Activated T-helper 2 cell treated with anti-CD3 and anti-CD28 coated beads, Interferon-gamma antibody, Interleukin-2, Interleukin-4, amounts not matched to agents 10 μg/mL and 5 μg/mL and 100 μg/mL, durations not matched to agents 14 hours and 24 hours and 36 hours (primary cell): ENCODE data around the gene SULF2. TPM values are rescaled to one million over a fixed set of nuclear protein-coding genes. Genes with fewer than 3 reads are reported as not detected.

Source experiments
- DNase-seq: peaks from one replicate; pipeline ENCODE4 v3.0.0; 2021; ENCODE audit warnings: low spot score
- H3K27ac Mint-ChIP-seq: one replicate; pipeline ENCODE4 v1.8.0; 2021; ENCODE audit warnings: mixed read lengths
- H3K27me3 Mint-ChIP-seq: one replicate; pipeline ENCODE4 v1.8.0; 2021; ENCODE audit warnings: low read depth, mixed read lengths
- H3K36me3 Mint-ChIP-seq: one replicate; pipeline ENCODE4 v1.8.0; 2021; ENCODE audit warnings: low read depth, mixed read lengths
- H3K4me1 Mint-ChIP-seq: one replicate; pipeline ENCODE4 v1.8.0; 2021; ENCODE audit warnings: low read depth, mixed read lengths
- H3K4me3 Mint-ChIP-seq: one replicate; pipeline ENCODE4 v1.8.0; 2021; ENCODE audit warnings: low read depth, mild to moderate bottlenecking, moderate library complexity, mixed read lengths
- H3K9me3 Mint-ChIP-seq: one replicate; pipeline ENCODE4 v1.8.0; 2021; ENCODE audit warnings: mixed read lengths
- intact Hi-C: fragments of 100-400 bp; cut with micrococcal nuclease; formaldehyde crosslinking; loops from one replicate; pipeline ENCODE4 v1.15.1; 2023
- total RNA-seq: library from RNA; stranded (reverse); gene quantifications from 2 replicates; pipeline ENCODE4 v1.2.3, GENCODE V29; 2022

The SULF2 gene
- total RNA-seq, 1 donor from 2014 or later: 0.48 TPM

DNA sequence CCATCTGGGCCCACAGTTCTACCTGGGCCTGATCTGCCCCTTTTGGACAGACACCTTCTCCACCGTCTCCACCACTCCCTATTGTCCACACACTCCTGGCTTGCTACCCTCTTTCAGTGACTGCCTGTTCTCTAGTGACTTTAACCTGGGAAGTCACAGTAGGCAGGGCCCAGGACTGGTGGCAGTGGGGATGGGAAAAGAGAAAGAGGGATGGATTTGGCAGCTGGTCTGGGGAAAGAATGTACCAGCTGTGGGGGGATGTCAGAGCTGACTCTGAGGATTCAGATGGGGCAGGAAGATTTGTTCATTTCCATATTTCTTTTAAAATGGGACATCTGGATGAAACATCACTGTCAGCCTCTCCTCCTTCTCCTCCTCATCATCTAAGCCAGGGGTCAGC is 85.5 kb downstream of the SULF2 start:
- H3K36me3 Mint-ChIP-seq: no peaks in the 10 kb centered on the region
- peaks cover 7% of the 10 kb centered on the region for H3K4me1 Mint-ChIP-seq
- intact Hi-C loops: no loop called here
- no peak overlapping the region for H3K27ac Mint-ChIP-seq
- no peaks in the 10 kb centered on the region for H3K27me3 Mint-ChIP-seq
- no peak overlapping the region for H3K4me3 Mint-ChIP-seq
- DNase-seq: no peak
- H3K9me3 Mint-ChIP-seq: no peaks in the 10 kb centered on the region

DNA sequence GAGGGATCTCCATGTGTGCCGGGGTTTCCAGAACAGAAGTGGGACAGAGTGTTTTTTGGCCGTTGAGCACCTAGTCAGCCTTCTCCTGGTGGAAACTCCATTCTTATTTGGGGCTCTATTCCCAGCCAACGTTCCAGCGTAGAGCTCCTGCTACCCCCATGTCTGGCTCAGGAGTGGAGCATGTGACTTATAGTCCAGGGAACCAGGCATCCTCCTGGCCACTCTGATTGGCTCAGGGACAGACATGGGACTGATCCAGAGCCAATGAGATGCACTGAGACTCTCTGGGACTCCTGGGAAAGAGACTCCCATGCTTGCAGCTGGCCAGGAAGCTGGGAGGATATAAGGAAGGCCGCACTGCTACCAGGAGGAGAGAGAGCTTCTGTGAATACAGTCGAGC is 87.1 kb downstream of the SULF2 start:
- no peaks in the 10 kb centered on the region for H3K27me3 Mint-ChIP-seq
- H3K9me3 Mint-ChIP-seq: no peaks in the 10 kb centered on the region
- H3K4me1 Mint-ChIP-seq: peaks cover 8% of the 10 kb centered on the region
- intact Hi-C loops: no loop called here
- DNase-seq: no peak
- no peak overlapping the region for H3K27ac Mint-ChIP-seq
- H3K36me3 Mint-ChIP-seq: no peaks in the 10 kb centered on the region
- no peak overlapping the region for H3K4me3 Mint-ChIP-seq

DNA sequence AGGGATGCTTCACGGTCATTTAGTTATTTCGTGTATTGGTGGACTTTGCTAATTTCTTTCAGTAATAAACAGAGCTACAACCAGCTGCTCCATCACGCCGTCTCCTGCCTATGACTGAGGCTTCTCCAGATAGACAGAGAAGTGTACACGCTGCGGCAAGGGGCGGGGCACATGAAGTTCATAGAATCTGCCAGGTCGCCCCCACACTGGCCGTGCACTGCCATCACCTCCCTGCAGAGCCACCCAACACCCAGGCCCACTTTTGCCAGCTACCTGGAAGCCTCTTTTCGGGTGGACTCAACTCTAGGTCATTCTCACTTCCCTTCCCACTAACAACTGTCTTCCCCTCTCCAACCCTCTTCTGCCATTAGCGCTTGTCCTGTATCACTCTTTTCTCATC is 88.4 kb downstream of the SULF2 start:
- intact Hi-C loops: no loop called here
- no peak overlapping the region for H3K4me3 Mint-ChIP-seq
- no peak for DNase-seq
- no peaks in the 10 kb centered on the region for H3K36me3 Mint-ChIP-seq
- H3K27me3 Mint-ChIP-seq: no peaks in the 10 kb centered on the region
- H3K4me1 Mint-ChIP-seq: peaks cover 8% of the 10 kb centered on the region
- no peaks in the 10 kb centered on the region for H3K9me3 Mint-ChIP-seq
- H3K27ac Mint-ChIP-seq: no peak overlapping the region

DNA sequence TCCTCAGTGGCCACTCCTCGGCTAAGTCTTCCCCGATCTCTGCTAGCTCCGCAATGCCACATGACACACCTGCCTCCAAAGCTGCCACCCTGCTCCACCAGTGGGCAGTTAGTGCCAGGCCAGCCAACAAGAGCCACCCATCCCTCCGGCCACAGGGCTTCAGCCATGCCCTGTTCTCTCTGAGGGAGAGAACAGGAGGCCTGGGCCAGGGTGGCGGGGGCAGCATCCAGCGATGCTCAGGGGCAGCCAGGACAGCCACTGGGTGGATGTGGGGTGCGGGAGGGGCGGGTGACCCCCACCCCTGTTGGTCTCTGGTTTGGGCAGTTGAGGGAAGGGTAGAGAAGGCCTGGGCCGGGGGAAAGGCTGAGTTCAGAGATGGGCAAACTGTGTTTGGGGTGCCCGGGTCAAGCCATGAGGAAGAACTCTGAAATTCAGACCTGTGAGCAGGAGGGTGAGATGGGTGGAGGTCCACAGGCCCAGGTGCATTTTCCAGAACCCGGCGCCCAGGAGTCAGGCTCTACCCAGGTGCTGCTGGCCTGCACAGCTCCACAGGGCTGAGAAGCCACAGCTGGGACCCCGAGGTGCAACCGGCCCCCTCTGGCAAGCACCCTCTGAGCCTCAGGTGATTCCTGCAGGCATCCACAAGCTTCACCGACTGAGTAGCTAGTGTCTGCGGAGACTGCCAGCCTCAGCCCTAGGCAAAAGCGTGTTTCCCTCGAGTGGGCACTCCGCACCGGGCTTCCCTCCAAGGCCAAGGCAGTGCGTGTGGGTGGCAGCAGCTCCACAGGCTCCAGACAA is 91.1 kb downstream of the SULF2 start:
- Mint-ChIP-seq H3K4me1 (peaks cover 8% of the 10 kb centered on the region), H3K27me3 (peaks cover 8% of the 10 kb centered on the region), H3K36me3 (no peaks in the 10 kb centered on the region), H3K9me3 (no peaks in the 10 kb centered on the region), H3K27ac (no peak overlapping the region), H3K4me3 (no peak overlapping the region)
- intact Hi-C loops: no loop called here
- no peak for DNase-seq

DNA sequence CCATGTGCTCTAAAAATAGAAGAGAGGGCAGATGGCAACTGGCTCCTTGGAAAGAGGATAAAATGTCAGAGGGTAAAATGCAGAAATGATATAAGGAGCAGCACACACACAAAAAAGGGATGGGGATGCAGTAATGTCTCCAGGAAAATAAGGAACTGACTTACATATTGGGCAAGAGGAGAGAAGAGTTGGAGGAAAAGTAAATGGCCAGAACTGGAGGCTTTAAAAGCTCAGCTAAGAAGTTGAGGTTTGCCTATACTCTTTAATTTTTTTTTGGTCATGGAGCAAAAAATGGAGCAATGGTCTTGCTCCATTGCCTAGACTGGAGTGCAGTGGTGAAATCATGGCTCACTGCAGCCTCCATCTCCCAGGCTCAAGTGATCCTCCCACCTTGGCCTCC is 93.7 kb downstream of the SULF2 start:
- H3K27ac Mint-ChIP-seq: no peak overlapping the region

DNA sequence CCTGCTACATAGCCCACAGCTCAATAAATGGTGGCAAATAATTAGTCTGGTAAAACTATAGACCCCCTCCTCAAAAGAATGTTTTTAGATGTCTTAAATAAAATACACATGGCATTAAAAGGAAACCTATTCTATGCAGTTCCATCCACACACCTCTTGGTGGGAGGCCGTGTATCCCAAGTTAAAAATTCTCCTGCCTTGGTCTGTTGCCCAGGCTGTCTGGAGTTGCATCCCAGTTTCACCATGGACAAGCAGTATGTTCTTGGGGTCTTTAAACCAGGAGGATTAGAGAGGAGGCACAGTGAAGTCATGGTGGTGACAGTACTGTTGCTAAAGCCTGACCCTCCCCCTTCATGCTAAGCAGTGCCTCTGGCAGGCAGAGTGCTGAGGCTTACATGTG is 95.5 kb downstream of the SULF2 start:
- DNase-seq: no peak
- H3K9me3 Mint-ChIP-seq: no peaks in the 10 kb centered on the region
- H3K27ac Mint-ChIP-seq: no peak overlapping the region
- no peaks in the 10 kb centered on the region for H3K36me3 Mint-ChIP-seq
- peaks cover 8% of the 10 kb centered on the region for H3K27me3 Mint-ChIP-seq
- no peak overlapping the region for H3K4me3 Mint-ChIP-seq
- intact Hi-C loops: no loop called here
- peaks cover under 1% of the 10 kb centered on the region for H3K4me1 Mint-ChIP-seq

More for the DNA sequence above, 93.7 kb downstream of the SULF2 start:
- H3K4me3 Mint-ChIP-seq: no peak overlapping the region
- no peaks in the 10 kb centered on the region for H3K9me3 Mint-ChIP-seq
- DNase-seq: no peak
- H3K36me3 Mint-ChIP-seq: no peaks in the 10 kb centered on the region
- peaks cover 8% of the 10 kb centered on the region for H3K27me3 Mint-ChIP-seq
- peaks cover 8% of the 10 kb centered on the region for H3K4me1 Mint-ChIP-seq
- intact Hi-C loops: no loop called here

DNA sequence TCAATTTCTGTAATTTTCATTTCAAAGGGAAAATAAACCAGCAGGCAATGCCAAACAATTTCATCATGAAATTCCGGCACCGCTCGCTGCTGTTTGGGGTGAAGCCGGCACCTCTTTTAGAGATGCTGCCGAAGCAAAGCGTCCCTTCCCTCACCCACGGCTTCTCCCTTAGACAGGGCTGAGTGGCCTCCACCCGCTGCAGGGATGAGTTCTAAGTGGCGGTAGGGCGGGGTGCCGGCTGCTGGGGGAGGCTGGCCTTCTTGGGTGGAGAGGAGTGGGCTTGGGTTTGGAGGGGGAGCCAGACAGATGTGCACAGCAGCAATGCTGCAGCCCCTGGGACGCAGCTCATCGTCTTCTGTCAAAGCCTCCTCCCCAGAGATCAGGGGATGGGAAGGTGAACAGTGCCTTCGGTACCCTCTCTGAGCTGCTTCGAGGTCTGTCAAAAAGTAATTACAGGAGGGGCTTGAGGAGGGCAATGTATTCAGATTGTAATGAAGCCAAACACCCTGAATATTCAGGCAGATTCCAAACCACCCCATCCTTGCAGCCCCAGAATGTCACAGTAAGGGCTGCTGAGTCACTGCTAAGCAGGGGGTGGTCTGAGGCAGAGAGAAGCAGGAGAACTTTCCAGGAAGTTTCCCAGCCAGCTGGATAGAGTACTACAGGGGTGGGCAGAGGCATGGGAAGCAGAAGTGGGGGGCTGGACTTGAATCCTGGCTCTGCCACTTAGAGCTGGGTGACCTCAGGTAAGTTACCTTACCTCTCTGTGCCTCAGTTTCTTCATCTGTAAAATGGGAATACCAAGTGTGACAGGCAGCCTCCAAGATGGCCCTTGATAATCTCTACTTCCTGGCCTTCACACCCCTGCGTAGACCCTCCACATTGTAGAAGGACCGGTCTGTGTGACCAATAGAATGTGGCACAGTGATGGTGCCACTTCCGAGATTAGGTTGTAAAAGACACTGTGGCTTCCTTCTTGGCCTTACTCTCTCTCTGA is 96.6 kb downstream of the SULF2 start:
- Mint-ChIP-seq H3K4me1 (no peaks in the 10 kb centered on the region), H3K9me3 (no peaks in the 10 kb centered on the region), H3K4me3 (no peak overlapping the region), H3K27me3 (peaks cover 8% of the 10 kb centered on the region), H3K27ac (no peak overlapping the region), H3K36me3 (no peaks in the 10 kb centered on the region)
- intact Hi-C loops: no loop called here
- DNase-seq: no peak

GRCh38 chr20:47687095-47687987 is 97.9 kb downstream of the SULF2 start:
- Mint-ChIP-seq H3K36me3 (no peaks in the 10 kb centered on the region), H3K4me3 (no peak overlapping the region), H3K27me3 (peaks cover 8% of the 10 kb centered on the region), H3K27ac (no peak overlapping the region), H3K4me1 (no peaks in the 10 kb centered on the region), H3K9me3 (no peaks in the 10 kb centered on the region)
- intact Hi-C loops: no loop called here
- DNase-seq: no peak

- Mint-ChIP-seq H3K27me3 (peaks cover 7% of the 10 kb centered on the region), H3K9me3 (no peaks in the 10 kb centered on the region), H3K4me3 (no peak overlapping the region), H3K4me1 (no peaks in the 10 kb centered on the region), H3K36me3 (no peaks in the 10 kb centered on the region), H3K27ac (no peak overlapping the region)
- intact Hi-C loops: no loop called here
- no peak for DNase-seq
Measured at GRCh38 chr20:47686545-47686944, 98.7 kb downstream of the SULF2 start.

DNA sequence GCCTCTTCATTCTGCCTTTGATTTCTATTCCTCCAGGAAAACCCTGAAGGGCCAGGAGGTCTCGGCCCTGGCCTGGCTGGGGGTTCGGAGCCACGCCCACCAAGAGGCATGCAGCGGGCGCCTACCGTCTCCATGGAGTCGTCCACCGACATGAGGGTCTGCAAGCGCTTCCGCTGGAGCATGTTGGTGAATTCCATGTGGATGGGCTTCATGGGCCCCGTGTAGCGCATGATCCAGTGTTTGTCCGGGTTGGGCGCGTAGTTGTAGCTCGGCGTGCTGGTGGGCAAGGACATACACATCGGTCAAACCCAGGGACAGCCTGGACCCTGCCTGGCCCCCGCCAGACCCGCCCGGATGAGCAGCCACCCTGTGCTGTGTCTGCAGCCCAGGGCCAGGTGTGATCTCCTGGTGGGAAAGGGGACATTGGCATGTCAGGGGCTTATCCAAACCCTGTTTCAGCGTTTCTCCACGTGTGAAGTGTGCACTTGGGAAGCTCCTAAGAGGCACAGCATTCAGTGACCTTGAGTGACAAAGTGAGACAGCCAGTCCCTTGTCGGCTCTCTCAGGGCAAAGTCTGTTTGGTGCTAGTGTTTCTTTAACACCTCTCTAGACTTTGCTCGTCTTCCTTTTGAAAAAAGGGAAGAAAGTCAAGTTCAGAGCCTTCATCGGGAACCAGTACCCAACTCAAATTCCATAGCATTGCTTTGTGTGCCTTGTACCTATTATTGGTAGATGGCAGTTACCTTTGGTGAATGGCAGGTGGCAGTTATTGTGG is 100.8 kb downstream of the SULF2 start:
- intact Hi-C loops: no loop called here
- no peak overlapping the region for H3K4me3 Mint-ChIP-seq
- H3K27ac Mint-ChIP-seq: no peak overlapping the region
- H3K9me3 Mint-ChIP-seq: no peaks in the 10 kb centered on the region
- no peaks in the 10 kb centered on the region for H3K36me3 Mint-ChIP-seq
- DNase-seq: no peak
- no peaks in the 10 kb centered on the region for H3K27me3 Mint-ChIP-seq
- H3K4me1 Mint-ChIP-seq: no peaks in the 10 kb centered on the region

- Mint-ChIP-seq H3K4me3 (no peak overlapping the region), H3K27ac (no peak overlapping the region), H3K4me1 (no peaks in the 10 kb centered on the region), H3K36me3 (no peaks in the 10 kb centered on the region), H3K27me3 (no peaks in the 10 kb centered on the region), H3K9me3 (no peaks in the 10 kb centered on the region)
- intact Hi-C loops: no loop called here
- DNase-seq: no peak
Measured at GRCh38 chr20:47682916-47683315, 102.4 kb downstream of the SULF2 start.
